ENCODE measurements around the gene NRIP1.
"Not testable (repeated sequence)": the region's sequence is repeated elsewhere in the genome, so short reads cannot be mapped to it uniquely, and the experiment has no call there.

NRIP1 gene

DNA sequence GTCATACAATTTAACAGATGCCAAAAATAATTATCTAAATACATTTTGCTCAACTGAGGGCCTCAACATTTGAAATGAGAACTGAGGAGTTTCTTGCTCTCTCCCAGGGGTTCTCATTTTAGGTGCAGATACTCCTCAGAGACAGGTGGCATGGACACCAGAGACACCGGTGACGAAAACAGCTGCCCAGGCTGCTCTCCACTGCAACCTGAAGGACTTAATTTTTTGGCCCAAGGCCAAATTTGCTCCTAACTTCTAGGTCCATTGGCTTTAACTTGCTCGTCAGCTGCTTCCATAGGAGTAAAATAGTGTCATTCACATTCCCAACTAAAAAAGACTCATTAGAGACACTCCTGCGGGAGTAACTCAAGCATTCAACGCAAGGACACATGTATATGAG, 87.0 kb downstream of the NRIP1 start:
- DNase-seq (ENCODE audit: low read depth in 2 of 2), result no peak

DNA sequence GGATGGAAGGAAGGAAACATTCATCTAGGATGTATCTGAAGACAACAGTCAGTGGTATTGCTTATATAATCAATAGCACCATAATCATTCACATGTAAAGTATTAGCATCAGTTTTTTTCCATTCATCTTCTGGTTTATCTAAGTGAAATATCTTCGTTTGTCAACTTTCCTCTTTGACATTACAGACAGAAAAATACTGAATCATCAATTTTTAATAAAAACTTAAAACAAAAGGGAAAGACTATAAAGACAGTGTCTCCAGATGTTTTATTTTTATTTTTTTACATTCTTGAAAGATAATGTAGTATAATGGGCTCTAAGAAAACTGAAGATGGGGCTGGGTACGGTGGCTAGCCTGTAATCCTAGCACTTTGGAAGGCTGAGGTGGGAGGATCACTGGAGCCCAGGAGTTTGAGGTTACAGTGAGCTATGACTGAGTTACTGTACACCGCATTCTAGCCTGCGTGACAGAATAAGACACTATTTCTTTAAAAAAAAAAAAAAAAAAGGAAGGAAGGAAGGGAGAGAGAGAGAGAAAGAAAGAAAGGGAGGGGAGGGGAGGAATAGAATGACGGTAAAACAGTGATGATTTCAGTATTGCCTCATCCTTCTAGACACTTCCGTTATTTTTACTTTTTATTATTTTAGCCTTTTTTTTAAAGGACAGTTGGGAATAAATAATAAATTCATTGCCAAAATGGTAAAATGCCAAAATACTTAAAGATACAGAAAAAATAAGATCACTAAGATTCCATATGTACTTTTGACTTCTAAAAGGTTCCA, 89.5 kb downstream of the NRIP1 start:
- DNase-seq (ENCODE audit: low read depth in 2 of 2), result no peak

DNA sequence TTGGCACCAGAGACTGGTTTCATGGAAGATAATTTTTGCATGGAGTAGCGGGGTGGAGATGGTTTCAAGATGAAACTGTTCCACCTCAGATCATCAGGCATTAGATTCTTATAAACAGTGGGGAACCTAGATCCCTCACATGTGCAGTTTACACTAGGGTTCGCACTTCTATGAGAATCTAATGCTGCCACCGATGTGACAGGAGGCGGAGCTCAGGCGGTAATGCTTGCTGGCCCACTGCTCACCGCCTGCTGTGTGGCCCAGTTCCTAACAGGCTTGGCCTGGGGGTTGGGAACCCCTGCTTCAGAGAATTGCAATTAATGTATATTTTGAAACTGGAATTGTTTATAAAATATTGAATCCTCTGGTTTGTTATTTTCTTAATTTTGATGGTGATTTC, 92.1 kb downstream of the NRIP1 start:
- no peak for DNase-seq (ENCODE audit: low read depth in 2 of 2)

DNA sequence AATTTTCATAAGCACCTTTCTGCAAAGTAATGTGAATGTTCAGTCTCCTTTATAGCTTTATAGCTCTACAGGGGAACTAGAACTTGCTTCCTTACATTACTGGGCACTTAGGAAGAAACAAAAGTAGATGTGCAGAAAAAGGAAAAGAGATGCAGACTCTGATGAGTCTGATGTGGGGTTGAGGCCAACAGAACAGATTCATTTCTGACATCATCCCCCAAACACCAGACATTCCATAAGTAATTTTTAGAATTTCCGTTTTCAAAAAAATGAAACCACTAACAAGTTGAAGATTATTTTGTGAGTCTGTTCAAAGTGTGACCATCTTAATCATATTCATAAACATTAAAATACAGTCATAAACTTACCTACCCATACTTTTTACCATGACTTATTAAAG, 96.0 kb downstream of the NRIP1 start:
- no peak for DNase-seq (ENCODE audit: low read depth in 2 of 2)

DNA sequence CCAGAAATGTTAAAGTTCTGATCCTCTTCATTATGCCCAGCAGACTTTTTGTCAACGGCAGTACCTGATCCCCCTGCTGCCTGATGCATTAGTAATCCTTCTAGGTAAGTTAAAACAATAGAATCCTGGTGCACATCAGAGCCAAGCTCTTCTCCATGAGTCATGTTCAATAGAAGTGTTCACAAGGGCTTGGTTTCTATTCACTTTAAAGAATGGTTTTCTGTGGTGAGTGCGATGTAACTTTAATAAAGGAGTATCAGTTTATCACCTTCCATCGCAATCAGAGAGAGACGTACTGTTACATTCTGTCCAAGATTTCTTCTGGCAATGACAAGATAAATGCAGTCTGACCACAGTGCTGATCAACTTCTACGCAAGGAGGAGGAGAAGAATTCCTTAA, 96.8 kb downstream of the NRIP1 start:
- DNase-seq (ENCODE audit: low read depth in 2 of 2), result no peak

DNA sequence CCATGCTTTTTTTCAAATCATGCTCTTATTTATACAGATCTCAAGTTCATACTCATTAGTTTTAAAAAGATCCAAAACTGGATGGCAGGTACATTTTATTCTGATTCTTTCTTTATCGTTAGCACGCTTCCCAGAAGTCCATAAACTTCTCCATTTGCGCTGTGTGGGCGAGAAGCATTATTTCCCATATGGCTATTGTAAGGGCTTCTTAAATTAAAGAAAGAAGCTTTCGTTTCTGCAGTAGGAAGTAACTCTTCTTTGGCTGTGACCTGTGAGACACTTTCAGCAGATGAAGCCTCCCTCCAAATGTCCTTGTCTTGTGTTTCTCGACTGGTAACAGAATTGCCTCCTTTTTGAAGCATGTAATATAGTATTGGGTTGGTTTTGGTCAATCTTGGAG, 100.2 kb downstream of the NRIP1 start:
- no peak for DNase-seq (ENCODE audit: low read depth in 2 of 2)

DNA sequence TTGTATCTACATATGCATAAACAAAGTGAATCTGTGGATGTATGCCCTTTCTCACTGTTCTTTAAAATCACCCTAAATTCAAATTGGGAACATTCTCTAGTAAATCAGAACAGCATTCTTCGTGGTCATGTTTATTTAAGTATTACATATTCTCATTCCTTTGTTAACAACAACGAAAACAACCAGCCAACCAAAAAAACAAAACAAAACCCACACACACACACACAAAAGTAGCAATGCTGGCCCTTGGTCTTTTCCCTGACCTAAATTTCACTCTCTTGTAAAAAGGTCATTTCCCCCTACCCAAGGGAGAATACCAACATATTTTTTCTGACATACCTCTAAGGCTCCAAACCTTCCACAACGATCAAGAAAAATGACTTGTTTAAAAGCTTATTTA, 102.6 kb downstream of the NRIP1 start:
- DNase-seq (ENCODE audit: low read depth in 2 of 2), result no peak

DNA sequence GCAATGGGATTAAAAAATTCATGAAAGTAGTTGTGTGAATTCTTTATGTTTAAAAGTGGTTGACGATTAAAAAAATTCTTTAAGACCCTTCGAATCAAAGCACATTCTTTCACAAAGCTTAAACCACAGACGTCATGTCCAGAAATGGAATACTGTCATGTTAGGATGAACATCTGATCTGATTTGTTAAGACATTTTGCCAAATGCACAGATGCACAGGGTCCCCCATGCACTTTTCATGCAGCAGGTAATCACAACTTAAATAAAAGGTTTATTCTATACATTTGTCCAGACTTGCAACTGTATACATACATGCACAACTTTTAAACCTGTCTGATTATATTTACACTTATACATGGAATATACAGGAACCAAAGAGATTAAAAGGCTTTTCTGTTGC, 103.3 kb downstream of the NRIP1 start:
- no peak for DNase-seq (ENCODE audit: low read depth in 2 of 2)

DNA sequence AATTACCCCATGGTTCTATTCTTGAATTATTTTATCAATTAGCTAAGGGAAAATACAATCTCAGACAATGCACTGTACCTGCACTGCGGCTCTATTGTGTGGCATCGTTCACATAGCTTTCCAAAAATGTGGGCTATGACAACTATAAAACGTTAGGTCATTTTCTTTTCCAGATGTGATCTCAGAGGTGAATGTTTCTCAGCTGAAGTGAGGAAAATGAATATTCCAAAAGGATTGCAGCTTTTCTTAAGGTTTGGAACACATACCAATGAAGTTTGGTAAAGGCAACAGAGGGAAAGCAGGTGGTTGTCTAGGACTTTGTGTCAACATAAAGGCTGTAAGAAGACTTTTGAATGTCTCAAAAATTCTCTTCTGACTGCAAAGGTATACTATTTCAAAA, 105.5 kb downstream of the NRIP1 start:
- DNase-seq (ENCODE audit: low read depth in 2 of 2), result no peak

DNA sequence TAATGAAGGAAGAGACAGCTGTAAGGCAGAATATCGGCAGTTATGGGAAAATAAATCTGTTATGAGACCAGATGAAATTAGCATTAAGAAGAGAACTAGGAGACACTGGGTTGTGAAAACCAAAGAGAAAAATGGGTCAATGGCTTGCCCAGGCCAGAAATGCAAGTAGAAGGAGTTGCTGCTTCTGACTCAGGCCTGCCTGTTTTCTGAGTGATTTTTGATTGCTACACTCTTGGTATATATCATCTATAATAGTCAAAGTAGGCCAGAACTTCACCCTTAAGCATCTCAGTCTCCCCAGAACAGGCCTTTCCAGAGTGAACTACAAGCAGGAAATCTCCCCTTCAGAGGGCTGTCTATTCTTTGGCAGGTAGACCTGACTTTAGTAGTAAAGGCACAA, 107.0 kb downstream of the NRIP1 start:
- no peak for DNase-seq (ENCODE audit: low read depth in 2 of 2)

DNA sequence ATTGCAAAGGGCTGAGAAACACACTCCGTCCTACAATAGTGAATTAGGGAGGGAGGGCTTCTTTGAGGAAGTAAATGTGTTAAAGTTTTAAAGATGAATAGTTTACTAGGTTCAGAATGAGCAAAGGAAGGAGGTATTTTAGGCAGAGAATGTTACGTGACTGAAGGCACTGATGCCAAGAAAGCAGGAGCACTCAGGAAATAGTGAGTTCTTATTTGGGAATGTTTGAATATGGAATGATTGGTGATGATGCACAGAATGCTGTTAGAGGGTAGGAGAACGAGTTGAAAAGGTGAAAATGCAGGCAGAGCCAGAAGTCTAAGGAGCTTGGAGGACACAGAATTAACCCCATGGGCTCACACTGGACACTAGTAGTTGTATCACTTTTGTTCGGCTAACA, 108.0 kb downstream of the NRIP1 start:
- DNase-seq (ENCODE audit: low read depth in 2 of 2), result no peak

DNA sequence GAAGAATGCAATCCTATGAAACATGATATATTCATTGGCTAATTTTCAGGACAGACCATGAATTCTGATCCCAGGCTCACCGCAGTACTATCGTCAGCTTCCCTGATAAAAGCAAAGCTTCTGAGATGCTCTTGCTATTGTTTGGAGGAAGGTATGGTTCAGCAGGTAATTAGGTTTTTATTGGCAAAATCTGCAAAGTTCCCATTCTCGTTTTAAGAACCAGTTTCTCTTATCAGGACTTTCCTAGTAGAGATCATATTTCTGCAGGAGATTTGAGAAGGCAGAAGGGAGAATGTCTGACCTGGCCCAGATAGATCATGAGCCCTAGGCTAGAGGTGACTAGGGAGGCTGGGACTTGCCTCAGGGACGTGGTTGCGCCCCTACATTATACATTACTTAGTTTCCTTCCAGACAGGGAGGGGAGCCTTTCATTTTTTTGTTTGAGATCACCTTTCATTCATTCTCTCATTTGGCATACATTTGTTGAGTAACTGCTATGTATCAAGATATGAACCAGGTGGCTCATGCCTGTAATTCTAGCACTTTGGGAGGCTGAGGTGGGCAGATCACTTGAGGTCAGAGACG, 108.8 kb downstream of the NRIP1 start:
- no peak for DNase-seq (ENCODE audit: low read depth in 2 of 2)

DNA sequence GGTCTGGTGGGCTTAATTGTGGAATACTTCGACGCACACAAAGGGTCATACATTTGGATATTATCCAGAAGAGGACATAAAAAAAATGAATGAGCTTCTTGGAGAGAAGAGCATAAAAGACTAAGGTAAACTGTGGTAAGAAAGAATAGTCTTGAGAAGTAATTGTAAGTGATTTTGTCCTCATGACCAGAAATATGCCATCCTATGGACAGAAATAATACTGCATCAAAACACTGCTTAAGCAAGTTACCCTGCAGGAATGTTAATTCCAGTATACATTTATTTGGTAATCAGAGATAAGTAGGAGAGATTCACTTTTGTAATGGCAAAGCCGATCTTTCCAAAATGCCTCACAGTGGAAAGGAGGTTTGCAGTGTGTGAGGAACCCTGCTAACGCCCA, 111.9 kb downstream of the NRIP1 start:
- no peak for DNase-seq (ENCODE audit: low read depth in 2 of 2)

DNA sequence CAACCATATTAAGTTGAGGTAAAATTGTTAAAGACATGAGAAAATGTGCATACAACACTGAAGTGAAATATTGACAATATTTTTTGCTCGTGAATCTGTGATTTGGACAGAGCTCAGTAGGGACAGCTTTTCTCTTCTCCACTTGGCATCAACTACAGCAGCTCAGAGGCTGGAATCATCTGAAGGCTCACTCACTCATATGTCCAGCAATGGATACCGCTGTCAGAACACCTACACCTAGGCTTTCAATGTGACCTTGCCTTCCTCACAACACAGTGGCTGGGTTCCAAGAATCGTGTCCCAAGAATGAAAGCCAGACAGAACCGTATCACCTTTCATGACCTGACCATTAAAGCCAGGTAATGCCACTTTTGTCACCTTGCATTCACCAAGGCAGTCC, 115.2 kb downstream of the NRIP1 start:
- DNase-seq (ENCODE audit: low read depth in 2 of 2), result no peak

DNA sequence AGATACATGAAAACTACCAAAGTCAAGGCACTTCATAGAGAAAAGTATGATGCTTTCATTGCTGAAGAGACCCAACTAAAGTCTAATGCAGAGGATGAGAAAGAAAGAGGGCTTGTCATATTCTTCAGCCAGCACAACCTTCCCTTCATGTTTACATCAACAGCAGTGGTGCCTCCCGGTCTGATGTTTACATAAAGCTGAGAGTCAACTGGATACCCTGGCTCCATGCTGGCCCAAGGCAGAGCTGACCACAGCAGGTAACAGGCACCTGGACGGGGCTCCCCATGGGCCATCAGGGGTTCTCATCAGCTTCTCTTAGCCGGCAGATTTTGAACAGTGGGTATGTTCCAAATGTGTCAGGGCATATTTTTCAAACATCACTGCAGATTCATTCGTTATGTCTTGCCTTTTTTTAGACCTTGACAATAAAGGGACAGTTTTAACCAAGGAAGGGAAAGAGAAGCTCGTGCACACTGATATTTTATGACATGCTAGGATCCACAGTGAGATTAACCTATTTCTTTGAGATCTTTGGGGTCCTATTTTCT, 117.1 kb downstream of the NRIP1 start:
- no peak for DNase-seq (ENCODE audit: low read depth in 2 of 2)

DNA sequence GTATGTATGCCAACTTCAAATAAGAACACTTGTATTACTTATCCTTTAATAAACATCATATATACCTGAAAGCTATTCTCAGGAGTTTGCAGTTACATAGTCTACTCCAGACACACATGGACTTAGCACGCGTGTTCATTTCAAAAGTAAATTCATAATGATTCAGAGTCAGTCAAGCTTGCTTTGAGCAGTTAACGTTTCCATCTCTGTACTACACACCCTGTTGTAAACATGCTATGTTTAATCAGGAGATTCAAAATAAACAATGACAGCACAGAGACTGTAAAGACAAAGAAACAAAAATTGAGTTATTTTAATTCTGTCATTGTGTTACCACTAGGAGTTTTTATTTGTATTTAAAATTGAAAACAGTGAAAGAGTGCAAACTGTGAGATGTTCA, 119.6 kb downstream of the NRIP1 start:
- DNase-seq (ENCODE audit: low read depth in 2 of 2), result no peak

DNA sequence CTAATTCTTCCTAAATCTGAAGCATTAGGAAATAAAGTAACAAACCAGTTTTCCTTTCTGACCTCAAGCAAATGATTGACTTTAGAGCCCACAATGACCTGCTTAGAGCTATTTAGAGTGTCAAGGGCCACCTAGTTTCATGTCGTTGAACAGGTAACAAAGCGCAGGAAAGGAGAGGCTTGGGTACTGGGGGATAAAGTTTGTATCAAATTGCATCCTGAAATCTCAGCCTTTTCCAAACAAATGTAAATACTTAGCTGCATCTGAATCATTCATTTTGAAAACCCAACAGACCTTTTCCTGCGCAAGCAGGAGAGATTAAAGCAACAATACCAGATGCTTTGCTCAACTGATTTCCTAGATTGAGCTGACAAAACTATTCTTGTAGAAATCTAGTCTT, 121.2 kb downstream of the NRIP1 start:
- no peak for DNase-seq (ENCODE audit: low read depth in 2 of 2)

DNA sequence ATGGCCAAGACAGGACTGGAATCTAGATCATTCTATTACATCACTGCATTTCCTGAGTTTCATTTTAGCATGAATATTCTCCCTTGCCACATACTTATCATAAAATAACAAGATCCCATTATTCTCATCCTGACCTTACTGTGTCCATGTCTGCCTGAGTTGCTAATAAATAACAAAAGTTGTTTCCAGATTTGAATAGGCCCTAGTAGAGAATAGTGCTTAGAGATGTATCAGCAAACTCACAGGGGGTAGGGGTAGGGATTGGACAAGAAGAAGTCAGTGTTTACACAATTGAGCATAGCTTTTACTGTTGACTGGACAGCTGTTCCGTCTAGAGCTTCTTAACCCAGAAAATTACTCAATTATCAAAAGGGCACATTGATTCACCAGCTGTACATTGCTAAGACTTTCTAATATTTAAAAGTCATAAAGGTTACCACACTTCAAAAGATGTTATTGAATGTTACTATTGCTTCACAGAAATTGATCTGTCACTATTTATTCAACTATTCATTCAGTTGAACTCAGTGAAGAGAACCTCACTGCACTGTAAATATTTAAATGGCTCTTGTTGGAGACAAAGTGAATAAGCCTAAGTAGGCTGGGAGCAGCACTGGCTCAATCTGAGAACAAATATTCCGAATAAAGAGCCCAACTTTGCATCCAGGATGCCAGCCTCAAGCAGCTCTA, 121.9 kb downstream of the NRIP1 start:
- DNase-seq (ENCODE audit: low read depth in 2 of 2), result no peak

DNA sequence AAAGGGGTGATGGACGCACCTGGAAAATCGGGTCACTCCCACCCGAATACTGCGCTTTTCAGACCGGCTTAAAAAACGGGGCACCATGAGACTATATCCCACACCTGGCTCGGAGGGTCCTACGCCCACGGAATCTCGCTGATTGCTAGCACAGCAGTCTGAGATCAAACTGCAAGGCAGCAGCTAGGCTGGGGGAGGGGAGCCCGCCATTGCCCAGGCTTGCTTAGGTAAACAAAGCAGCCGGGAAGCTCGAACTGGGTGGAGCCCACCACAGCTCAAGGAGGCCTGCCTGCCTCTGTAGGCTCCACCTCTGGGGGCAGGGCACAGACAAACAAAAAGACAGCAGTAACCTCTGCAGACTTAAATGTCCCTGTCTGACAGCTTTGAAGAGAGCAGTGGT, 137.5 kb downstream of the NRIP1 start:
- not testable (repeated sequence) for DNase-seq (ENCODE audit: low read depth in 2 of 2)

DNA sequence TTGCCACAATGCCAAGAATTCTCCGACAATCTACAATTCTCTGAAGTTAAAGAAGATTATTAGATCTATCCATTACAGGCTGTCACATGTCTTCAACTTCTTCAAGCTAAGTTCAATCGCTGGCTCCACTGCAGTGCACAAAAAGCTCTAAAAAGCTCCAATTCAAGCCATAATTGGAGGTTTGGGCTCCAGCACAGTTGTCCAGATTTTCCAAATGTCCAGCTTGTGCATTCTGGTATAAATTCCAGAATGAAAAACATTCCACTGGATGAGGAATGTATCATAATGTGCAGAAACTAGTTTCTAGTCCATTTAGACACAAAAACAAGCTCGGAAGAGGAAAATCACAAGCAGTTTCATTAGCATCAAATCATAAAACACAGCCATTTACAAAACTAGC, 138.6 kb downstream of the NRIP1 start:
- no peak for DNase-seq (ENCODE audit: low read depth in 2 of 2)

DNA sequence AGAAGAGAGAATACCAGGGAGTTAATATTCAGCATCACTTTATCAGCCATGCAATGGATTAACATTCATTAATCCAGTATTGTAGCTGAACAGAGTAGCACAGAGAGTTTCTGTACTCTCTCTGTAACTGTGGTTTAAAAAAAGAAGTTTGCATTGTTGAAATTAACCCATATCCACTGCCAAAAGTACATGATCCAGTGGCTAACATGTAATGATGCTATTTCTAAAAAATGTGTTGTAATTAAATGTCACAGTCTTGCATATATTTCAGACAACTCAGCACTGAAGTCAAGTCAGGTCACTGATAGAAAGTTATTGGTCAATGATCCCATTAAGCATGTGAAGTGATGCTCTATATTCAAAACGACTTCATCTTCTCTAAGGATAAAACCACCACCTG, 141.3 kb downstream of the NRIP1 start:
- DNase-seq (ENCODE audit: low read depth in 2 of 2), result no peak

DNA sequence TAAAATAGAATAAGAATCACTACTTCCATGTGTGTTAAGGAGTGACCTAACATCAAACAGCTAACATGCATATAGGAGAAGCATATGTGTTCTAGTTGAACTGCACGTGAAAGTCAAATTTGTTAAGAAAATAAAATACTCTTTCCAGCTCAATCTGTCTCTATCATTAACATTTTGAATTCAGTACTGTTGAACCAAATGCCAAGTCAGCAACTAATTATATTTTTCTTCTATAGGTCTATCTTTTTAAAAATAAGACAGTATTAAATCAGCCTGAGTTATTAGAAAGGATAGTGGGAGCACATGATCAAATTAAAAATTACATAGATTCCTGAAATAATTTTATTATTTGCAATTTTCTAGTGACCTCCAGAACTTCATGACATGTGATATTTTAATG, 141.8 kb downstream of the NRIP1 start:
- DNase-seq (ENCODE audit: low read depth in 2 of 2), result no peak

DNA sequence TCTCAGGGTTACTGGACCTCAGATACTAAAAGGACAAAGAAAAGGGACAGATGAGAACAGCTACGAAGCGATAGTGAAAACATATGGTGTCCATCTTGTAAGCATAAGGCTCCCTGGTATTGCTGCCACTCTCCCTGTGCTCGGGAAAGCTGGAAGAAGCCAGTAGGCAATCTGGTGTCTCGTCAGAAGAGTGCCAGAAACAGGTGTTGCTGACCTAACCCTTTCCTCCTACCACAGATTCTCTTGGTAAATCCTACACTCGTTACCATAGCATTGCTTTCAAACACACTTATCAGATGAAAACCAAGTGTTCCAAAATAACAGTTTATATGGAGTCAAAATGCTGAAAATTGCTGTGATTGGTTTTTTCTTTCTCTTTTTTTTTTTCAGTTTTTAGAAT, 146.3 kb downstream of the NRIP1 start:
- DNase-seq (ENCODE audit: low read depth in 2 of 2), result no peak

Measured in stimulated activated CD8-positive, alpha-beta memory T cell treated with anti-CD3 and anti-CD28 coated beads, Interleukin-7, amount 100 ng/mL, for 1 hour (primary cell).